AG04450 (cell line): ENCODE results near the gene PPM1L. TPM values are rescaled to one million over a fixed set of nuclear protein-coding genes. Genes with fewer than 3 reads are reported as not detected.
A peak's percentile ranks its signal among the peaks of the same experiment; 100 is the strongest.

Source experiments
- CTCF ChIA-PET: fragments of 300-600, 350-600 bp; formaldehyde crosslinking; extraction: SDS; loops from one replicate; lab custom pipeline; 2022; ENCODE audit warnings: antibody characterized with exemption, inconsistent platforms; lab: Charles Lee
- POLR2A ChIA-PET: fragments of 350-600 bp; formaldehyde crosslinking; extraction: SDS; loops from one replicate; lab custom pipeline; 2021; ENCODE audit warnings: antibody characterized with exemption, inconsistent platforms; lab: Yijun Ruan, JAX
- DNase-seq: peaks from one replicate; pipeline ENCODE4 v3.0.0-alpha.2; 2011; ENCODE audit warnings: low read depth, low spot score
- H3K27ac ChIP-seq: one replicate; pipeline ENCODE4 v1.5.1; 2012; ENCODE audit warnings: low read depth, low read length, control low read depth
- H3K27me3 ChIP-seq: one replicate; pipeline ENCODE4 v1.6.0; 2012; ENCODE audit warnings: low read length; ENCODE audit not compliant: control insufficient read depth, insufficient read depth
- H3K4me3 ChIP-seq: 2 replicates; pipeline ENCODE4 v1.5.1; 2011; ENCODE audit warnings: mild to moderate bottlenecking, low read depth, low read length, control low read depth
- H3K9me3 ChIP-seq: 2 replicates; pipeline ENCODE4 v1.5.1; 2012; ENCODE audit warnings: low read length; ENCODE audit not compliant: control insufficient read depth, insufficient read depth
- CTCF ChIP-seq: IDR thresholded peaks from 2 replicates; pipeline ENCODE4 v1.5.1; 2011; ENCODE audit warnings: low read depth, low read length, control low read depth, inconsistent platforms
- polyA plus RNA-seq: library from polyadenylated mRNA; depleted of rRNA; stranded (reverse); fragments of >200 nt; gene quantifications from 2 replicates; pipeline ENCODE4 v1.2.3, GENCODE V29; 2011

The PPM1L gene
- polyA plus RNA-seq, 1 experiment = 0.33 TPM

GRCh38 chr3:160720123-160720746, 35.8 kb upstream of the PPM1L start:
- DNase-seq = no peak
- peaks cover 2% of the 10 kb centered on the region for H3K27me3 ChIP-seq
- CTCF ChIA-PET = interaction anchor here (1.1 kb wide), 1 partner anchor 12 kb away, joined by 4 read pairs; no protein-coding TSS in a partner anchor
- H3K4me3 ChIP-seq = no peak overlapping the region
- no peak overlapping the region for H3K27ac ChIP-seq
- TF ChIP-seq CTCF = peak; percentile 19
- no peaks in the 10 kb centered on the region for H3K9me3 ChIP-seq
- POLR2A ChIA-PET = no interaction called here

- CTCF ChIA-PET = interaction anchor here (0.6 kb wide), 1 partner anchor 28 kb away, joined by 3 read pairs; no protein-coding TSS in a partner anchor
- TF ChIP-seq CTCF = no peak
- no peak for DNase-seq
- Histone ChIP-seq H3K4me3 (no peak overlapping the region), H3K9me3 (no peaks in the 10 kb centered on the region), H3K27me3 (no peaks in the 10 kb centered on the region), H3K27ac (no peak overlapping the region)
- POLR2A ChIA-PET = no interaction called here
Observed at GRCh38 chr3:160722331-160722730, 33.7 kb upstream of the PPM1L start.

- no peaks in the 10 kb centered on the region for H3K27me3 ChIP-seq
- H3K4me3 ChIP-seq = no peak overlapping the region
- no peak for TF ChIP-seq CTCF
- ChIA-PET CTCF (no interaction called here), POLR2A (no interaction called here)
- no peak for DNase-seq
- no peak overlapping the region for H3K27ac ChIP-seq
- no peaks in the 10 kb centered on the region for H3K9me3 ChIP-seq
Observed at GRCh38 chr3:160725338-160725737, 30.7 kb upstream of the PPM1L start.

- H3K27me3 ChIP-seq = peaks cover 4% of the 10 kb centered on the region
- H3K27ac ChIP-seq = no peak overlapping the region
- no peak overlapping the region for H3K4me3 ChIP-seq
- no peak for TF ChIP-seq CTCF
- ChIA-PET POLR2A (no interaction called here), CTCF (no interaction called here)
- H3K9me3 ChIP-seq = no peaks in the 10 kb centered on the region
- DNase-seq = no peak
Observed at GRCh38 chr3:160735826-160736225, 20.2 kb upstream of the PPM1L start.

- Histone ChIP-seq H3K27ac (no peak overlapping the region), H3K4me3 (no peak overlapping the region), H3K9me3 (no peaks in the 10 kb centered on the region), H3K27me3 (no peaks in the 10 kb centered on the region)
- POLR2A ChIA-PET = no interaction called here
- CTCF ChIA-PET = interaction anchor here (1.3 kb wide), 1 partner anchor 51 kb away, joined by 4 read pairs; no protein-coding TSS in a partner anchor
- no peak for DNase-seq
- no peak for TF ChIP-seq CTCF
Observed at GRCh38 chr3:160738048-160738447, 18.0 kb upstream of the PPM1L start.
